ENCODE data around the gene GEMIN7. TPM values are rescaled to one million over a fixed set of nuclear protein-coding genes. Genes with fewer than 3 reads are reported as not detected.

Gene GEMIN7
- total RNA-seq, 2 donors from 2014 or later = 8.8 TPM

DNA sequence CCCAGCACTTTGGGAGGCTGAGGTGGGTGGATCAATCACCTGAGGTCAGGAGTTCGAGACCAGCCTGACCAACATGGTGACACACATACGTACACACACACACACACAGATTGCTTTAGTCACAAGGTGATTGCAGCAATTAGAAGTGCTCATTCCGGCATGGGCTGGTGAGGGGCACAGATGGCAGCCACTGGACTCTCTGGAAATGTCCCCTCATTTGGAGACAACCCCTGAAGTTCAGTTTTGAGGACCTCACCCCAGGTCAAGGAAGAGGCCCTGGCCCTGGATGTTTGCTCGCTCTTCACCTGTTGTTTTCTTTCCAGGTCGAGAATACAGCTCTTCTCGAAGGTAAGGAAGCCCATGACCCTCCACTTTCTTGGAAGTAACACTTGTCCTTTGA, 8.8 kb upstream of the GEMIN7 start:
- Mint-ChIP-seq H3K27me3 (no peaks in the 10 kb centered on the region), H3K4me1 (no peaks in the 10 kb centered on the region), H3K4me3 (no peak overlapping the region), H3K36me3 (ENCODE audit: low read depth) (peaks cover 2% of the 10 kb centered on the region), H3K27ac (no peak overlapping the region)
- DNase-seq (no peak), ATAC-seq (no peak)
- no peaks in the 10 kb centered on the region for H3K9me3 ChIP-seq (ENCODE audit: control insufficient read depth, low read length, poor library complexity, severe bottlenecking)

DNA sequence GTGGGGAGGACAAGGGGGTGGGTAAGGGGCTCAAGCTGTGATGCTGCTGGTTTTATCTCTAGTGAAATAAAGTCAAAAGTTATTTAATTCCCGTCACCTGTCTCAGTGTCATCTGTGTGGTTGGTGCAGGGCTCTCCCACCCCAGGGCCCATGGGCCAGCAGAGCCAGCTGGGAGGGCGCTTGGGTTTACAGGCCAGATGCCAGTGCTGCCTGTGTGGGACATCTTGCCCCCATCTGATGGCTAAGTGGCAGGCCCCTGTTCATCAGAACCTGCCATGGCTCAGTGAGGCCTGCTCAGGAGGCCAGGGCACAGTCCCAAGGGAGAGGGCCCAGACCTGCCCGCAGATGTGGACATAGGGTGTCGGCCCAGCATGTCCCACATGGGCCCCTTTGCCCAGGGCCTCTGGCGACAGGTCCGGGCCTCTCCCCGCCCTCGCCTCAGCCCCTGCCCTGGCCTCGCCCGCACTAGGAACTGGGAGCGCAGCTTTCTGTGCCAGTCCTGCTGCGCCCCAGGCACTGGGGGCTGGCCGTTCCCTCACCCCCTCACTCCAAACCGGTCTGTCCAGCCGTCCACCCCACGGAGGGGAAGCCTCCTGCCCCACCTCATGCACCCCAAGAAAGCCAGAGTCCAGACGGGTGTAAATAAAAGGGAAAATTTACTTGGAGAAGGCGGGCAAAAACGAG, 8.1 kb upstream of the GEMIN7 start:
- ATAC-seq (no peak), DNase-seq (no peak)
- no peaks in the 10 kb centered on the region for H3K4me1 Mint-ChIP-seq
- H3K36me3 Mint-ChIP-seq (ENCODE audit: low read depth) = peaks cover 2% of the 10 kb centered on the region
- H3K4me3 Mint-ChIP-seq = no peak overlapping the region
- H3K27me3 Mint-ChIP-seq = no peaks in the 10 kb centered on the region
- H3K27ac Mint-ChIP-seq = no peak overlapping the region
- no peaks in the 10 kb centered on the region for H3K9me3 ChIP-seq (ENCODE audit: control insufficient read depth, low read length, poor library complexity, severe bottlenecking)

DNA sequence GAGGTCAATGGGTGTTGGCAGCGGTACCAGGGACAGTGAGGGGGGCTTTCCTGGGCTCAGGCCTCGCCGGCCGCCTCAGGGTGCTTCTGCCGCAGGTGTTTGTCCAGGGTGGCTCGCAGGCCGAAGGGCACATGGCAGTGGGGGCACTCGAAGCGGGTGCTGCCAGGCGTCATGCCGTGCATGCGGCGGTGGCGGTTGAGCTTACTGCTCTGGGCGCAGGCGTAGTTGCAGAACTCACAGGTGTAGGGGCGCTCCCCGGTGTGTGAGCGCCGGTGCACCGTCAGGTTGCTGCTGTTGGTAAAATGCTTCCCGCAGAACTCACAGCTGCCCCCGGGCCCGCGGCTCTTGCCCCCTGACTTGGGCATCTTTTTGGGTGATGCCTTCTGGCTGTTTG, 7.5 kb upstream of the GEMIN7 start:
- Mint-ChIP-seq H3K4me1 (peaks cover 1% of the 10 kb centered on the region), H3K4me3 (no peak overlapping the region), H3K36me3 (ENCODE audit: low read depth) (peaks cover 2% of the 10 kb centered on the region), H3K27me3 (no peaks in the 10 kb centered on the region), H3K27ac (no peak overlapping the region)
- no peak for ATAC-seq
- DNase-seq = no peak
- no peaks in the 10 kb centered on the region for H3K9me3 ChIP-seq (ENCODE audit: control insufficient read depth, low read length, poor library complexity, severe bottlenecking)

DNA sequence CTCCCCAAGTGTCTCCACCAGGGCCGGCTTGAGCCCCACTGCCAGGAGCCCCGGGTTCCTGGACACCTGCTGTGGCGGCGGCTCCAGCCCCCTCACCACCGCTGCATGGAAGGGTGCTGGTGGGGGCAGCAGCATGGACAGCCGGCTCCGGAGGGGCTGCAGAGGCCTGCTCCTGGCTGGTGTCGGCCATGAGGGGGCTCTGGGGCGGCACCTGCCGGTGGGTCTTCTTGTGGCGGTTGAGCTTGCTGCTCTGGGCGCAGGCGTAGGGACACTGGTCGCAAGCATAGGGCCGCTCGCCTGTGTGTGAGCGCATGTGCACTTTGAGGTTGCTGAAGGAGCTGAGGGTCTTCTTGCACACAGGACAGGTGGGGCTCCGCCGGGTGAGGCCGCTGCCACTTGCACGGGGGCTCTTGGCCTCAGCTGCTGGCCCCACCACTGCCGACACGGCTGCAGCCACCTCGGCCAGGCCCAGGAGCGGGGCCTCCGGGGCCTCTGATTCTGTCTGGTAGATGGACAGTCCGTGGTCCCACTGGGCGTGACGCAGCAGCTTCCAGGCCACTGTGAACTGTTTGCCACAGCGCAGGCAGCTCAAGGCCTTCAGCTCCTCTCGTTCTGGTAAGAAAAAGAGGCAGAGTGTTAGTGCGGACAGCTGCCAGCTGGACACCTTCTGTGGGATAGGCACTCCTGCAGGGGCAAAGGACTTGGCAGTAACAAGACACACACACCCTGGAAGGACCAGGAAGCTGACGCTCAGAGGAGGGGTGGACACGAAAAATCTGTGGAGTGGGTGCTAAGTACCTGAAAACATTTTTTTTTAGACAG, 6.9 kb upstream of the GEMIN7 start:
- ATAC-seq = no peak
- peaks cover 7% of the 10 kb centered on the region for H3K4me1 Mint-ChIP-seq
- H3K36me3 Mint-ChIP-seq (ENCODE audit: low read depth) = peaks cover 2% of the 10 kb centered on the region
- DNase-seq = no peak
- H3K27me3 Mint-ChIP-seq = no peaks in the 10 kb centered on the region
- no peaks in the 10 kb centered on the region for H3K9me3 ChIP-seq (ENCODE audit: control insufficient read depth, low read length, poor library complexity, severe bottlenecking)
- H3K27ac Mint-ChIP-seq = no peak overlapping the region
- H3K4me3 Mint-ChIP-seq = no peak overlapping the region

DNA sequence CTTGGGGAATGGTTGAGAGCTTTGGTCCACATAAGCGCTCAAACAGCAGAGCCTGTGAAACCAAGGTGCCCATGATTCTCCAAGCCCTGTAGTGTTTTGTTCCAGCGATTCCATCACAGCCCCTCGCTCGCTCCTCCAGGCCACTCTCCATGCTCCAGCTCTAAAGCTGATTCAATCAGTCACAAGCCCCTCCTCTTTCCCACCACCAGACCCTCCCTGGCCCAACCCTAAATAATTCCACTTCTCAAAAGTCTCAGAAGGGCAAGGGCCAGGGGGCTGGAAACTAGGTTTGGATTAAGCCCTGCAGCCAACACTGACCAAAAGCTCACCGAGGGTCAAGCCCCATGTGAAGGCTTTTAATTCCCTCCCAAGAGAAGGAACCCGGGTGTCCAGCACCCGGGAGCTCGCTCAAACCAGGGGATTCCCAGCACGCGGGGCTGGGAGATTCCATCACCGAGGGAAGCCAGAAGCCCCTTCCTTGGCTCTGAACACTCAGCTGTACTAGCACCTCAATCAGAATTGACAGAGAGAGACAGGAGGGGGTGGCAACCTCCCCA, 4.2 kb upstream of the GEMIN7 start:
- Mint-ChIP-seq H3K4me1 (peaks cover 17% of the 10 kb centered on the region), H3K27ac (peak overlapping the region; percentile 53), H3K4me3 (peak overlapping the region; percentile 63), H3K36me3 (ENCODE audit: low read depth) (no peaks in the 10 kb centered on the region), H3K27me3 (no peaks in the 10 kb centered on the region)
- H3K9me3 ChIP-seq (ENCODE audit: control insufficient read depth, low read length, poor library complexity, severe bottlenecking) = no peaks in the 10 kb centered on the region
- DNase-seq (no peak), ATAC-seq (no peak)

DNA sequence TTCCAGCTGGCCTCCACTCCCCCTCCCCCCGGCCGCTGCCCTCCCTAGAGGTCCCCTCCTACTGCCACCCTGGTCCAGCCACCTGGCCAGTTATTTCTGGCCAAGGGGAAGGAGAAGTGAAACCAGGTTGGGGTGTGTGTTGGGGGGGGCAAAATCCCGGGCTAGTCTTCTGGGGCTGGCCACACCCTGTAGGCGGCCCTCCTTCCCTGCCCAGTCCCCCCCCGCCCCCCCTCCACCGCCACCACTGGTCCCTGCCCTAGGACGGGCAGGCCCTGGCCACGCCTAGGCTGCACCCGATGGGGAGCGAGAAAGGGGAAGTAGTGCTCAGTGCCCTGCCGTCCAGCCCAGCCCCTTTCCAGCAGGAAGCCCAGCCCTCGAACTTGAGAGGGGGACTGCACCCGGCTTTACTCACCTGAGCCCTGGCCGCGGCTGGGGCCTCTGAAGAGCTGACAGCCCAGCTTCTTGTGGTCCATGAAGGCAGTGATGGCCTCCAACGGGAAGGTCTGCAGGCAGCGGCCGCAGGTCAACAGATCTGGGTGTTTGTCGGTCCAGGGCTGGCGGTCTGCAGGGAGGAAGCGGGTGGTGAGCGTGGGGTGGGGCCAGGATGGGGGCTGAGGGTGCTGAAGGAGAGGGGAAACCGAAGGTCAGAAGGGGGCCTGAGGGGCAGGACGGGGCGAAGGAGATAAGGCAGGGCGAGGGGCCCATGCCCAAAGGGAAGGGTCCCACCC, 3.6 kb upstream of the GEMIN7 start:
- H3K4me3 Mint-ChIP-seq = peak overlapping the region; percentile 87
- H3K27me3 Mint-ChIP-seq = no peaks in the 10 kb centered on the region
- DNase-seq = peak in 1 of 3 donors; percentile 19
- H3K36me3 Mint-ChIP-seq (ENCODE audit: low read depth) = no peaks in the 10 kb centered on the region
- no peak overlapping the region for H3K27ac Mint-ChIP-seq
- peaks cover 17% of the 10 kb centered on the region for H3K4me1 Mint-ChIP-seq
- ATAC-seq = peak; percentile 39
- no peaks in the 10 kb centered on the region for H3K9me3 ChIP-seq (ENCODE audit: control insufficient read depth, low read length, poor library complexity, severe bottlenecking)

DNA sequence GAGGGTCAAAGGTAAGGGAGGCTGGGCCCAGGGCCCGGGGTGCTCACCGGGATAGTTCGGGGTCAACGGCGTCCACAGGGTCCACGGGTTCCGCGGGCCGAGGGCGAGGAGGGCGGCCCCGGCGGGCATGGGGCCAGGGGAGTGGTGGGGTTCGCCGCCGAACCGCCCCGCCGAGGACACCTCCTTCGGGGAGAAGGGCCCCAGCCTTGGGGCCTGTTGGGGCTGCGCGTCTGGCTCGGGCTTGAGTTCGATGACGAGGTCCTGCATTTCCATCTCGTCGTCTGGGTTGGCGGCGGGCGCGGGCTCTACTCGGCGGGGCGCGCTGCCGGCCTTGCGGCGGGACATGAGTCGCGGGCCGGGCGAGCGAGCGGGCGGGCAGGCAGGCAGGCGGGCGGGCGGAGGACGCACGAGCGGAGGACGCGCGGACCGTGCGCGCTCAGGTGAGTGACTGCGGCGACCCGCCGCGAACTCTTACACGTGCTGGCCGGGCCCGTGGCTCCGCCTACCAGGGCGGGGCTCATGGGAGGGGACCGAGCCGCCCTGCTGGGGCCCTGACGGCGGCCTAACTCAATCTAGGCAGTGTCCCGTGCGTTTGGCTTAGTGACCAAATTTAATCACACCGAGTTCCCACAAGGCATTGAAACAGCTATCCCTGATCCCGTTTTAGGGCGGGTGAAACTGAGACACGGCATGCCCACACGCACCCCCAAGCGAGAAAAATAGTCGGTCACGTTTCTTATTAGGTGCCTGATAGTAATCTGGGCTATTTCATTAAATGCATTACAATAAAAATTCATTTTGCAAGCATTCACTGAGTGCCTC, 2.8 kb upstream of the GEMIN7 start, which contains the start of gene ZNF296:
TSS of gene ZNF296 (minus strand) at position 450 of the 822 bp plus-strand sequence. CDS start at position 345, 105 bp downstream.
- Mint-ChIP-seq H3K27ac (peak within 1 kb of the TSS; percentile 77), H3K4me1 (peaks cover 19% of the 10 kb centered on the region), H3K4me3 (peak within 1 kb of the TSS; percentile 87), H3K27me3 (no peaks in the 10 kb centered on the region), H3K36me3 (ENCODE audit: low read depth) (no peaks in the 10 kb centered on the region)
- DNase-seq = peak; percentile 67 to 74 (median 71)
- H3K9me3 ChIP-seq (ENCODE audit: control insufficient read depth, low read length, poor library complexity, severe bottlenecking) = no peaks in the 10 kb centered on the region
- ATAC-seq = peak; percentile 78

DNA sequence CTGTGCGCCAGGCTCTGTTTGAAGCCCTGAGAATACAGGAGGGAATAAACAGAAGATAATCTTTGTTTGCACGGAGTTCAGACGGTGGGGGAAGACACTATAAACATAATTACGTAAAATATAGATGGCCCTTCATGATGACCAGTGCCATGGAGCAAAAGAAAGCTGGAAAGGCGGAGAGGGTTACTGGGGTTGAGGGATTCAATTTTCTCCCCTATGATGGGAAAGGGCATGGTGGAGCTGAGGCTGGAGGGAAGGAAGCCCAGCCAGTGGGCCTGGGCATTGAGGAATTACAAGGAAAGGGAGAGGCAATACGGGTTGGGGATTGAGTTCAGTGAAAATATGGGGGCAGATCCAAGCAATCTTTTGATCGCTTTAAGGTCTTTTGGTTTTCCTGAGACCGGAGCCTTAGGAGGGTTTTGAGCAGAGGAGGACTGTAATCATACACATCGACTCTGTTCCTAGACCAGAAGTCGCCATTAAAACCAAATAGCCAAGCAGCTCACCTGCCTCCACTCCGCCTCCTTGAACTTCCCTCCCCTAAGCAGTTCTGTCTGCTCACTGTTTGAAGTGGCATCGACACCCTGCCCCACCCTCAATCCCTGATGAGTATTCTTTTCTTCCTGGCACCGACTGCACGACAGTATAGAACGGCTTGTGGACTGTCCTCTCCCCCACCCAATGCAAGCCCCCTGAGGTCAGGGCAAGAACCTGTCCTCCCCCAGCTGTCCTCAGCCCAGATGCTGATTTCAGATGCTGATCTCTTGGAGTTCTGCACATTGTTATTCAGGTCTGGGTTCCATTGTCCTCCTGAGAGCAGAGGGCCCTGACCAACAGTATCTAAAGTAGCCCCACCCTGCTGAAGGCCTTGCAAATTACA, 2.0 kb upstream of the GEMIN7 start:
- H3K27ac Mint-ChIP-seq = peak overlapping the region; percentile 77
- no peaks in the 10 kb centered on the region for H3K27me3 Mint-ChIP-seq
- no peak for DNase-seq
- H3K4me3 Mint-ChIP-seq = peak overlapping the region; percentile 87
- peaks cover 3% of the 10 kb centered on the region for H3K36me3 Mint-ChIP-seq (ENCODE audit: low read depth)
- no peaks in the 10 kb centered on the region for H3K9me3 ChIP-seq (ENCODE audit: control insufficient read depth, low read length, poor library complexity, severe bottlenecking)
- ATAC-seq = no peak
- H3K4me1 Mint-ChIP-seq = peaks cover 27% of the 10 kb centered on the region

DNA sequence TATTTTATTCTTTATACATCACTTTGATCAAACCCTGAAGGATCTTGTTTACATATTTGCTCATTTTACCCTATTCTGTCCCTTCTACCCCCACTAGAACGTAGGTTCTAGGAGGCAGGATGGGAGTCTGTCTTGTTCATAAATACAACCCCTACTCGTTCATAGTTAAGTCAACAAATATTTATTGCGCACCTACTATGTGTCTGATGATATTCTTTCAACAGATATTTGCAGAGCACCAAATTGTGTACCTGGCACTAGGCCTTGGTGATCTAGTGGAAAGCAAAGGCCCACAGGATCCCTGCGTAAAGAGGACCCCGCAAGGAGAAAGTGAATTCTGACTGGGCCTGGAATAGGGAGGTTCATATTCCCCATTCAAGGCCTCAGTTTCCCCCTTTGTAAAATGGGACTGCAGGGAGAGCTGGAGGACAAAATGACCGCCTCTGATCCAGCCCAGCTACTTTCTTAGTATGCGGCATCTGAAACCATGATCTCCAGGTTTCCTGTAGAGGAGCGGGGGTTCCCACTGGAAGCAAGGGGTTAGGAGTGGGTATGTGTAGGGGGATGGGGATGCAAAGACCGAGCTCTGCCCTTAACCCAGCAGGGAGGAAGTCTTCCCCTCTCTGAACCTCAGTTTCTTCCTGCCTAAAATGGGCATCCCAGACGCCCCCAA, 534 bp upstream of the GEMIN7 start:
- Mint-ChIP-seq H3K4me1 (peaks cover 29% of the 10 kb centered on the region), H3K4me3 (peak overlapping the region; percentile 95), H3K27ac (peak overlapping the region; percentile 97), H3K36me3 (ENCODE audit: low read depth) (peaks cover 6% of the 10 kb centered on the region), H3K27me3 (no peaks in the 10 kb centered on the region)
- H3K9me3 ChIP-seq (ENCODE audit: control insufficient read depth, low read length, poor library complexity, severe bottlenecking) = no peaks in the 10 kb centered on the region
- ATAC-seq (no peak), DNase-seq (no peak)

DNA sequence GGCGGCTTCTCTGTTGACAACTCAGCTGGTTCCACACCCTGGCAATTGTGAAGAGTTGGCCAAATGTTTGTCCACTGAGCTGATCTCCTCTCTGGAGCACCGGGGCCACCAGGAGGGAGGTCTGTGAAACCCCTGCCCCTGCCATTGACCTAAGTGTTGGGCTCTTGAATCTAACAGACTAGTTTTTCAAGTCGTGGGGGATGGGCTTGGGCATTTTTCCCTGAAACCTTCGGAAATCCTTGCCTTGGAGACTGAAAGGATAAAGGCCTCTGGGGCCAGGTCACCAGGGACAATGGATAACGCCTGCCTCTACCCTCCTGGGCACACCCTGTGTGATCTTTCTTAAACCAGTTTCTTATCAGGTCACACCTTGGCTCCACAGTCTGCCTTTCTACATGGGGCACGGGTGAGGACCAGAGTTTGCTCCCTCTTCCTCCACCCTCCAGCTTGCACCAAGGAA, 881 bp downstream of the GEMIN7 start:
- H3K36me3 Mint-ChIP-seq (ENCODE audit: low read depth) = peaks cover 6% of the 10 kb centered on the region
- peaks cover 29% of the 10 kb centered on the region for H3K4me1 Mint-ChIP-seq
- H3K9me3 ChIP-seq (ENCODE audit: control insufficient read depth, low read length, poor library complexity, severe bottlenecking) = no peaks in the 10 kb centered on the region
- DNase-seq (no peak), ATAC-seq (no peak)
- peak overlapping the region; percentile 95 for H3K4me3 Mint-ChIP-seq
- H3K27ac Mint-ChIP-seq = peak overlapping the region; percentile 97
- no peaks in the 10 kb centered on the region for H3K27me3 Mint-ChIP-seq

DNA sequence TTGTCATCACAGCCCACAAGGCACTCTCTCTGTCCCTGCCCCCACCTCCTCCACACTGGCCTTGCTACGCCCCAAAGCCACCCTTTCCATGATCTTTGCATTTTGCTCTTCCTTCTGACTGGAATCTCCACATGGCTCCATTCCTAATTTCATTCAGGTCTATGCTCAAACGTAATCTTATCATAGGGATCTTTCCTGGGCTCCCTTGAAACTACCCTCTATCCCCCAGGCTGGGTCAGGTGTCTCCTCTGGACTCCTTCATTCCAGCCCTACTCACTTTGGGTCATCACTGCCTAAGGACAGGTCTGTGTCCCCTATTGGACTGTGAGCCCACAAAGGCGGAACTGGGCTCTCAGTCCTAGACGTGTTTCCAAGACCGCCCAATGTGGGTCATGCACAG, 3.1 kb downstream of the GEMIN7 start:
- ATAC-seq (no peak), DNase-seq (no peak)
- H3K27me3 Mint-ChIP-seq = no peaks in the 10 kb centered on the region
- no peaks in the 10 kb centered on the region for H3K9me3 ChIP-seq (ENCODE audit: control insufficient read depth, low read length, poor library complexity, severe bottlenecking)
- H3K4me3 Mint-ChIP-seq = peak overlapping the region; percentile 71
- H3K36me3 Mint-ChIP-seq (ENCODE audit: low read depth) = peaks cover 6% of the 10 kb centered on the region
- H3K4me1 Mint-ChIP-seq = peaks cover 23% of the 10 kb centered on the region
- H3K27ac Mint-ChIP-seq = peak overlapping the region; percentile 72
